Islet of Langerhans (tissue), 1 donor: Measurements from ENCODE around the gene HMG20B.
"Not testable (repeated sequence)": the region's sequence is repeated elsewhere in the genome, so short reads cannot be mapped to it uniquely, and the experiment has no call there.

ENCODE experiments used
- FAIRE-seq: peaks from one replicate; lab custom pipeline; 2011; peaks lifted over from hg19 to GRCh38; lab: Jason Lieb, UNC

The HMG20B gene

DNA sequence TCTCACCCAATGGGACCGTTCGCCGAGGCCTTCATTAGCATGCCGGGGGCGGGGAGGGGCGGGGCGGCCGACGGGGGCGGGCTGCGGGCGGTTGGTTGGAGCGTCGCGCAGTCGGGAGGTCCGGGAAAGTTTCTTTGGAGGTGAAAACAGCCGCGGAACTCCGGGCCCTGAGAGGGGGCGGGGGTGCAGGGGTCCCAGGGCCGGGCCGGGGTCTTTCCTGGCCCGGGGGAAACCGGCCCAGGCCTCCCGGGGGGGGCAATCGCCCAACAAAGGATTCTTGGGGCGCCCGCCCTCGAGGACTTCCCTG is at the start of gene HMG20B:
Gene HMG20B, plus strand, starts transcription at position 90 of the 307 bp plus-strand sequence. CDS start 366 bp downstream, outside the sequence.
- no peak for FAIRE-seq

DNA sequence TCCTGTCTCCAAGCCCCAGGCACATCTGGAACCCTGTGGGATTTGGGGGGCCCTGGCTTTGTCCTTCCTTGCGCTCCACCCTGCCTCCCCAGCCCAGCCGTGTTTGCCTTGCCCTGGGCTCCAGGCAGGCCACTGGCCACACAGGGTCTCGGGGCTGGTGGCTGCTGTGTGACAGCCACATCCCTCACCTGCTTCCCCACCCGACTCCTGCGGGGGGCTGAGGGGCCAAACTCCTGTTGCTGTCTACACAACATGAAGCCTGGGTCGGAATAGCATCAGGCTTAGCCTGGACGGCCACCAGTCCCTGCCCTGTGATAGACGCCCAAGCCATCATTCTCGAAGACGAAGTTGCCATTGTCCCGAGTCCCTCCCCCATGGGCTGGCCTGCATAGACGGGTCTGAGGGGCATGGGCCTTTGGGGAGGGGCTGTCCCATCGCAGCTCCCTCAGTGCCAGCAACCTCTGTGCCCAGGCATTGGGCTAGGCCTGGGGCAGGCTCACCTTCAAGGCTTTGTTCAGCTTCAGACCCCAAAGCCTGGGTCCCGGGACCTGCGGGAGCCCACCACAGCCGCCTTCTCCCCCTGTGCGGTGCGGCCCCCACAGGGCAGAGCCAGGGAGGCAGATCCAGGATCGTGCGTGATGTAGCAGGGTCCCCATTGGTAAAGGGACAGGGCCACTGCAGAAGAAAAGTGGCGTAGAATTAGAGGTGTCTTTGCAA is 49.2 kb upstream of the HMG20B start:
- no peak for FAIRE-seq

DNA sequence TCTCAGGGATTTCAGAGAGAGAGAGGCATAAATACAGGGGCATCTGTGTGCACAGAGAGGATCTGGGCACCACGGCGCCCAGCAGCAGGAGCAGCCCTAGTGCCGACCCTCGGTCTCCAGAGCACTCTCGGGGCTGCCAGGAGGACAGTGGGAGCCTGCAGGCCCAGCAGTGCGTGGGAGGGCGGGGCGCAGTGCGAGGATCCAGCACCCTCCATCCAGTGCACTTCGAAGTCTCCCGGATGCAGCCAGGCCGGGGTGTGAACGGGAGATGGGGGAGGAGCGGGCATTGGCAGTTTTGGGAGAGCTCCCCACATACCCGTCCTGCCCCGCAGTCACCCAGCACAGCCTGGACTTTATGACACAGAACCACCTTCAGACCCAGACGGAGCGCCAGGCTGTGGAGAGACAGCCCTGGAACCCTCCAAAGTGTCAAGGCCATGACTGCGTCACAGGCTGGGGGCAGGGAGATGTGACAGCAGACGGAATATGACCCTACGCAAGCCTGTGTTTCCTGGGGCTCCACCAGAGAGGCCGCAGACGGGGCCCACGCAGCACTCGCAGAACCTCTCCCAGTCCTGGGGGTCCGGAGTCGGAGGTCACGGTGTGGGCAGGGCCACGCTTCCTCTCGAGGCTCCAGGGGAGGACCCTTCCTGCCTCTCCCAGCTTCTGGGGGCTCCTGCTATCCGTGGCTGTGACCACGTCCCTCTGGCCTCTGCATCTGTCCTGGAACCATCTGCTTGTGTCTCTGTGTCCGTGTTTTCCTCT is 48.5 kb upstream of the HMG20B start:
- FAIRE-seq = no peak

DNA sequence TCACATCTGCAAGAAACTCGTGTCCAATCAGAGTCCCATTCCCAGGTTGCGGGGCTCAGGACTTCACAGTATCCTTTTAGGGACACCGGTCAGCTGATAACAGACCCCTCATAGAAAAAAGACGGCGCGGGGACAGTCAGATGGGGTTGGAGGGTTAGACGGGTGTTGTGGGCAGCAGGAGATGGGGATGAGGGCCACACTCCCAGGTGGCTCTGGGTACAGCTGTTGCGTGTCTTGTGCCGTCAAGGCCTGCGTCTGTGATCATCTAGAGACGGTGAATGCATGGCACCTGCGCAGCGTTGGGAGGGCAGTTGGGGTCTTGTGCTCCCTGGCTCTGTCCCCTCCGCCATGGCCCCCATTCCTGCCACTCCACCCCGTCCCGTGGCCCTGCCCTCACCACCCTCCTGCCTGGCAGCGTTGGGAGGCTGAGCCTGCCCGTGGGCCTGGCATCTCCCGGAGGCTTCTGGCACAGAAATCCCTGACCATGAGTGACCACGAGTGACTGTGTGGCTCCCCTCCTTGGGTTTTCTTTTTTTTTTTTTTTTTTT is 47.8 kb upstream of the HMG20B start:
- FAIRE-seq = no peak

DNA sequence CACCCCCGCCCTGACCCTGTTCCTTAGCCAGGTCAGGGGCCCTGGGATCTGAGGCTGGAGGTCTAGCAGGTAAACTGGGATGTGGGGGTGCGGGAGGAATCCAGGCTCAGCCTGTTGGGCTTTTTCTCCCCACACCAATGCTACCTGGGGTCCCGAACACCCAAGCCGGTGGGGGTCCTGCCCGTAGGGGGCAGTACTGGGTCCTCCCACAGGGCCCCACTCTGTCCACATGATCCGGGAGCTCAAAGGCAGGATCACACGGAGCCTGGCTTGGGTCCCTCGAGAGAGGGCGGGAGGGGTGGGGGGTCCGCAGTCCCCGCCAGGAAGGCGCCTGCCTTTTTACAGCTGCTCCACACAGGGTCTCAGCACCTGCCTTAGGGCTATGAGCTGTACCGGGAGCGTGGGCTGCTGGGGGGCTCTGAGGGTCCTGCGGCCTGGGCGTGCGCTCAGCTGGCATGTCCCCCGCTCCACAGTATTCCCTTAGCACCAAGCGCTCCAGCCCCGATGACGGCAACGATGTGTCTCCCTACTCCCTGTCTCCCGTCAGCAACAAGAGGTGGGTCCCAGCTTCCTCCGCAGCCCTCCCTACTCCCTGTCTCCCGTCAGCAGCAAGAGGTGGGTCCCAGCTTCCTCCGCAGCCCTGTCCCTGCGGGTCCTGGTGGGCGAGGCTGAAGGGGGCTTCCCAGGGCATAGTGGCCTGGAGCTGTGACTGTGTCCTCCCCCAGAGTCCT is 46.1 kb upstream of the HMG20B start:
- no peak for FAIRE-seq

DNA sequence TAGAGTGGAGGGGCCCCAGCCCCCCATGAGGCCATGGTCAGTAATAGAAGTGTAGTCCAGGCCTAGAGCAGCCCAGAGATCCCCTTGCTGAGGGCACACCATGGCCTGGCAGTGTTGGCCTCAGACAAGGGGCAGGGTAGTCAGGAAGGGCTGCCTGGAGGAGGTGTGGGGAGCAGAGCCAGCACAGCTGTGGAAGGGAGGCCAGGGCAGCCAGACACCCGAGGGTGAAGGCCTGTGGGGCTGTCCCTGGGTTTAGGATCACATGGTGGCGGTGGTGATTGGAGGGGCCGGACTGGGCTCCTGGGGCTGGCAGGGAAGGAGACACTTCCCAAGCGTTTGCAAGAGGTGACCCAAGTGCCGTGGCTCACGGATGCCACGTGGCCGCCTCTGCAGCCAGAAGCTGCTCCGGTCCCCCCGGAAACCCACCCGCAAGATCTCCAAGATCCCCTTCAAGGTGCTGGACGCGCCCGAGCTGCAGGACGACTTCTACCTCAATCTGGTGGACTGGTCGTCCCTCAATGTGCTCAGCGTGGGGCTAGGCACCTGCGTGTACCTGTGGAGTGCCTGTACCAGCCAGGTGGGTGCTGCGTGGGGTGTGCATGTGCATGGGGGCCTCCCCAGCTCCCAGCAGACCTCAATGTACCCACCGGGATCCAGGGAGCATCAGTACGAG is 45.4 kb upstream of the HMG20B start:
- no peak for FAIRE-seq

DNA sequence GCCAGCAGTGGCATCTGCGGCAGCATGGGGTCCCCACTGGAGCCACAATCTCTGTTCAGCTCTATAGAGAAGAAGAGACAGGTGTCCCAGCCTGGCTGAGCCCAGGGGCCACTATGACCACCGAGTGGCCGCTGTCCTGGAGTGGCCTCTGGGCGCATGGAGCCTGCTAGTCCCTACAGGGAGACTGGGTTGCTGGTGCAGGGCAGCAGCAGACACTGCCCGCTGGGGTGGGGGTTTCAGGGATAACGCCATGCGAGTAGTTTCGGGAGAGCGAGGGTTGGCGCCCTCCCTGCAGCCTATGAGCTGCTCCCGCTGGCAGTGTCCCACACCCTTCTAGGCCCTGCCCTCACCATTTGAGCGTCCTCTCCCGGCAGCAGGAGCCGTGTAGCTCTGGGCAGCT is 44.7 kb upstream of the HMG20B start:
- FAIRE-seq = no peak

DNA sequence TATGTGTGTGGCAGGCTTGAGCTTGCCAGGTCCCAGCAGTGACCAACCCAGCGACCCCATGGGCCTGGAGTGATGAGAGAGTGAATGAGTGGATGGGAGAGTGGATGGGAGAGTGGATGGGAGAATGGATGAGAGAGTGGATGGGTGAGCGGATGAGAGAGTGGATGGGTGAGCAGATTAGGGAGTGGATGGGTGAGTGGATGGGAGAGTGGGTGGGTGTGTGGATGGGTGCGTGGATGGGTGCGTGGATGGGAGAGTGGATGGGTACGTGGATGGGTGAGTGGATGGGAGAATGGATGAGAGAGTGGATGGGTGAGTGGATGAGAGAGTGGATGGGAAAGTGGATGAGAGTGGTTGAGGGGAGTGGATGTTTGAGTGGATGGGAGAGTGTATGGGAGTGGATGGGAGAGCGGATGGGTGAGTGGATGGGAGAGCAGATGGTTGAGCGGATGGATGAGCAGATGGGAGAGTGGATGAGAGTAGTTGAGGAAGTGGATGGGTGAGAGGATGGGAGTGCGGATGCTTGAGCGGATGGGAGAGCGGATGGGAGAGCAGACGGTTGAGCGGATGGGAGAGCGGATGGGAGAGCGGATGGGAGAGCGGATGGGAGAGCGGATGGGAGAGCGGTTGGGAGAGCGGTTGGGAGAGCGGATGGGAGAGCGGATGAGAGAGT is 44.1 kb upstream of the HMG20B start:
- no peak for FAIRE-seq

DNA sequence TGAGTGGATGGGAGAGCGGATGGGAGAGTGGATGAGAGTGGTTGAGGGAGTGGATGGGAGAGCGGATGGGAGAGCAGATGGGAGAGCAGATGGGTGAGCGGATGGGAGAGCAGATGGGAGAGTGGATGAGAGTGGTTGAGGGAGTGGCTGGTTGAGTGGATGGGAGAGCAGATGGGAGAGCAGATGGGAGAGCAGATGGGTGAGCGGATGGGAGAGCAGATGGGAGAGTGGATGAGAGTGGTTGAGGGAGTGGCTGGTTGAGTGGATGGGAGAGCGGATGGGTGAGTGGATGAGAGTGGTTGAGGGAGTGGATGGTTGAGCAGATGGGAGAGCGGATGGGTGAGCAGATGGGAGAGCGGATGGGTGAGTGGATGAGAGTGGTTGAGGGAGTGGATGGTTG is 43.4 kb upstream of the HMG20B start:
- FAIRE-seq = not testable (repeated sequence)

DNA sequence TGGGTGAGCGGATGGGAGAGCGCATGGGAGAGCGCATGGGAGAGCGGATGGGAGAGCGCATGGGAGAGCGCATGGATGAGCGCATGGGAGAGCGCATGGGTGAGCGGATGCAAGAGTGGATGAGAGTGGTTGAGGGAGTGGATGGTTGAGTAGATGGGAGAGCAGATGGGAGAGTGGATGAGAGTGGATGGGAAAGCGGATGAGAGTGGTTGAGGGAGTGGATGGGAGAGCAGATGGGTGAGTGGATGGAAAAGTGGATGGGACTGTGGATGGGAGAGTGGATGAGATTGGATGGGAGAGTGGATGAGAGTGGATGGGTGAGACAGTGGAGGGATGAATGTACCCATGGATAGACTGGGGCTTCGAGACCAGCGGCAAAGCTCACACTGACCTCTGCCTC is 42.4 kb upstream of the HMG20B start:
- no peak for FAIRE-seq

DNA sequence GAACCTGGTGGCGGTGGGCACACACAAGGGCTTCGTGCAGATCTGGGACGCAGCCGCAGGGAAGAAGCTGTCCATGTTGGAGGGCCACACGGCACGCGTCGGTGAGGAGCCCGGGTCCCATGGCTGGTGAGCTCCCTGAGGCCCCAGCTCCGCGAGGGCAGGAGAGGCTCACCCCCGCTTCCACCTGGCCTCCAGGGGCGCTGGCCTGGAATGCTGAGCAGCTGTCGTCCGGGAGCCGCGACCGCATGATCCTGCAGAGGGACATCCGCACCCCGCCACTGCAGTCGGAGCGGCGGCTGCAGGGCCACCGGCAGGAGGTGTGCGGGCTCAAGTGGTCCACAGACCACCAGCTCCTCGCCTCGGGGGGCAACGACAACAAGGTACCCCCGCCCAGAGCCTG is 41.0 kb upstream of the HMG20B start:
- no peak for FAIRE-seq

DNA sequence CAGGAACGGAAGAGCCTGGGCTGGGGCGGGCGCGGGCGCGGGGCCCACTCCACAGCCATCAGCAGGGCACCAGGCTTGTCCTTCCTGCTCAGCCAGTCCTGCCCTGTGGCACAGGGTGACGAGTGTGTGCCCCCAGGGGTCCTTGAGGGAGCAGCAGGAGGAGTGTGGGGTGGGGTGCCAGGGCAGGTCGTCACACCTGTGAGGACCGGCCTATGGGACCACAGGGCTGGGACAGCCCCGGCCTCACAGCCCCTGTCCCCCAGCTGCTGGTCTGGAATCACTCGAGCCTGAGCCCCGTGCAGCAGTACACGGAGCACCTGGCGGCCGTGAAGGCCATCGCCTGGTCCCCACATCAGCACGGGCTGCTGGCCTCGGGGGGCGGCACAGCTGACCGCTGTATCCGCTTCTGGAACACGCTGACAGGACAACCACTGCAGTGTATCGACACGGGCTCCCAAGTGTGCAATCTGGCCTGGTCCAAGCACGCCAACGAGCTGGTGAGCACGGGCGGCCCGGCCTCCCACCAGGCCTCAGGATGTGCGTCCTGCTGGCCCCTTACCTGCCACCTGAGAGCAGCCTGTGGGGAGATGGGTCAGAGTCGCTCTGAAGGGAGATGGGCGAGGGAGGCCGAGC is 40.5 kb upstream of the HMG20B start:
- FAIRE-seq = no peak

DNA sequence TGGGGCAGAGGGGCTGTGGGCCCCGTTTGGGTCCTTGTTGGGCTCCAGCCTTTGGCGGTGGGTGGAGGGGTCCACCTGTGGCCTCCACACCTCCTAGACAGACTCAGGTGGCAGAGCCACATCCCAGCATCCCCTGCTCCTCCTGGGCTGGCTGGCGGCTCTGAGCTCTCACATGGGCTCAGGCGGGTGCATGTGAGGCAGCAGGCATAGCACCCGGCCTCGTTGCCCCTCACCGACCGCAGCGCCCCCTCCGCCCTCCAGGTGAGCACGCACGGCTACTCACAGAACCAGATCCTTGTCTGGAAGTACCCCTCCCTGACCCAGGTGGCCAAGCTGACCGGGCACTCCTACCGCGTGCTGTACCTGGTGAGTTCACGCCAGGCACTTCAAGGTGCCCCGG is 39.7 kb upstream of the HMG20B start:
- FAIRE-seq = no peak

DNA sequence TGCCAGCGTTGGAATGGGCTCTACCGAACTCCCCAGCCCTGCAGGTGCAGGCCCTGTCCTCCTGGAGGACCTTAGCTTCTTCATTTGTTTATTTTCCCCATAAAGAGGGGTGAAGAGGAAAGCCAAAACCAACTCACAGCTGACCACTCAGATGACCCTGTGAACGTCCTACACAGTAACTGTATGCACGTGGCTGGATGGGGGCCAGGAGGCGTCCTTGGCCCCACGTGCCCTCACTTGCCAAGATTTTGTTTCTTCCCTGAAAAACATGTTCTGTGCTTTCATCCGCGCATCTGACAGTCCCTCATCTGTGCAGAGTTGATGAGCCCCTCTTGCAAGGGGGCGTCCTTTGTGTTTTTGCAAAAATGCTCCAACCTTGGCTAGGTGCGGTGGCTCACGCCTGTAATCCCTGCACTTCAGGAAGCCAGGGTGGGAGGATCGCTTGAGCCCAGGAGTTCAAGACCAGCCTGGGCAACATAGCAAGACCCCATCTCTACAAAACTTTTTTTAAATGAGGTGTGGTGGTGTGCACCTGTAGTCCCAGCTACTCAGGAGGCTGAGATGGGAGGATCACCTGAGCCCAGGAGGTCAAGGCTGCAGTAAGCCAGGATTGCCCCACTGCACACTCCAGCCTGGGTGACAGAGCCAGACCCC is 39.1 kb upstream of the HMG20B start:
- no peak for FAIRE-seq

DNA sequence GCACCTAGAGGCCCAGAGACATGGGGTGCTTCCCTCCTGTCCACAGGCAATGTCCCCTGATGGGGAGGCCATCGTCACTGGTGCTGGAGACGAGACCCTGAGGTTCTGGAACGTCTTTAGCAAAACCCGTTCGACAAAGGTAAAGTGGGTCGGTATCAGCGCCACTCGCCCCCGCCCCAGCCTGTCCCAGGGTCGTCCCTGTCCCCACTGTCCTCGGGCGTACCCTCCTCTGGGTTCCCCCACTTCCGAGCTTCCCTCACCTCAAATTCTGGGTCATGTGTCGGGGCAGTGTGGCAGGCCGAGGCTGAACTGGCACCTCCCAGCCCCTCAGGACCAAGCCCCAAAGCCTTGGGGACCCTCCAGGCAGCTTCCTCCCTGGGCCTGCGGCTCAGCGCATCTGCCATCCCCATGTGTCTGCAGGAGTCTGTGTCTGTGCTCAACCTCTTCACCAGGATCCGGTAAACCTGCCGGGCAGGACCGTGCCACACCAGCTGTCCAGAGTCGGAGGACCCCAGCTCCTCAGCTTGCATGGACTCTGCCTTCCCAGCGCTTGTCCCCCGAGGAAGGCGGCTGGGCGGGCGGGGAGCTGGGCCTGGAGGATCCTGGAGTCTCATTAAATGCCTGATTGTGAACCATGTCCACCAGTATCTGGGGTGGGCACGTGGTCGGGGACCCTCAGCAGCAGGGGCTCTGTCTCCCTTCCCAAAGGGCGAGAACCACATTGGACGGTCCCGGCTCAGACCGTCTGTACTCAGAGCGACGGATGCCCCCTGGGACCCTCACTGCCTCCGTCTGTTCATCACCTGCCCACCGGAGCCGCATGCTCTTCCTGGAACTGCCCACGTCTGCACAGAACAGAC is 38.1 kb upstream of the HMG20B start:
- FAIRE-seq = no peak

DNA sequence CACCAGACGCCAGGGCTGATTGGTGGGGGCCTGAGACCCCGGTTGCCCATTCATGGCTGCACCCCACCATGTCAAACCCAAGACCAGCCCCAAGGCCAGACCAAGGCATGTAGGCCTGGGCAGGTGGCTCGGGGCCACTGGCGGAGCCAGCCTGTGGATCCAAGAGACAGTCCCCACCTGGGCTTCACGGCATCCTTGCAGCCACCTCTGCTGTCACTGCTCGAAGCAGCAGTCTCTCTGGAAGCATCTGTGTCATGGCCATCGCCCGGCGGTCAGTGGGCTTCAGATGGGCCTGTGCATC is 37.6 kb upstream of the HMG20B start:
- FAIRE-seq = no peak

DNA sequence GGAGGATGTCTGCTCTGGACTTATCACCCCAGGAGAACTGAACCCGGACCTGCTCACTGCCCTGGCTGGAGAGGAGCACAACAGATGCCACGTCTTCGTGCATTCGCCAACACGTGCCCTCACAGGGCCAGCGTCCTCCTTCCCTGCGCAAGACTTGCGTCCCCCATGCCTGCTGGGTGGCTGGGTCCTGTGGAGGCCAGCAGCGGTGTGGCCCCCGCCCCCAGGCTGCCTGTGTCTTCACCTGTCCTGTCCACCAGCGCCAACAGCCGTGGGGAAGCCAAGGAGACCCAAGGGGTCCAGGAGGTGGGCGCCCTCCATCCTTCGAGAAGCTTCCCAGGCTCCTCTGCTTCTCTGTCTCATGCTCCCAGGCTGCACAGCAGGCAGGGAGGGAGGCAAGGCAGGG is 37.2 kb upstream of the HMG20B start:
- FAIRE-seq = no peak

DNA sequence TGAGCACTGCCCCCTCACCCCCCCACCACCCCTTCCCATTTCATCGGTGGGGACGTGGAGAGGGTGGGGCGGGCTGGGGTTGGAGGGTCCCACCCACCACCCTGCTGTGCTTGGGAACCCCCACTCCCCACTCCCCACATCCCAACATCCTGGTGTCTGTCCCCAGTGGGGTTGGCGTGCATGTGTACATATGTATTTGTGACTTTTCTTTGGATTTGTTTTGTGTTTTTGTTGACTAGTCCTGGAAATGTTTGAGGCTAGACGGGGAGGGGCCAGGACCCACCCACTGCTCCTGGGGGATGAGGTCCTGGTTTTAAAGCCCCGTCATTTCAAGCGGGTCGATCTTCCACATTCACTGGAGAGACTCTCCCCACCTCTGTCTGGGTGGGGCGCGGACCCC is 36.8 kb upstream of the HMG20B start:
- FAIRE-seq = no peak

DNA sequence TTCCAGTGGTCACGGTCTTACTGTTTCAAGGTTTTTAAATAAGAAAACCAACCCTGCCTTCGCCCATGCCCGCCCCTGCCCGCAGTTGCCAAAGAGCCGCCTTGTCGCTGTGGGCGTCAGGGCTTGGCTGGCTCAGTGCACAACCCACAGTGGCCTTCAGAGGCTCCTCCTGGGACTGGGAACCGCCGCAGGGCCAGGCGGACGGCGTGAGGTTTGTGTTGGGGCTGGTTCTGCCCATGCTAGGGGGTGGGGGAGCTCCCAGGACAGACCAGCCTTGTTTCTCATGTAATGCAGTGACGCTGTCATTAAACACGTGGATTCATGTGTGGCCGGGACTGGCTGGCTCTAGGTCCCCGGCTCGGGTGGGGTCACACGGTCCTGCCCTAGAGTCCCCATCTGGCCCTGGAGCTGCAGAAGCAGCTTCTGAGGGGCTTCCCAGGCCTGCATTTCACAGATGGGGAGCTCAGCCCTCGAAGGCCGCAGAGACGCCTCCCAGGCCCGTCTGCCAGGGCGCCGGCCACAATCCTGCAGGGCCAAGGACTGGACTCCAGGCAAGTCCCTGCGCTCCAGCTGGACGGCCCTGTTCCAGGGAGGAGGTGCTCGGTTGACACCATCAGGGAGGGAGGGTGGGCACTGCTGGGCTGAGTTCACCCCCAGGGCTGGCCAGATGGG is 36.2 kb upstream of the HMG20B start:
- no peak for FAIRE-seq

DNA sequence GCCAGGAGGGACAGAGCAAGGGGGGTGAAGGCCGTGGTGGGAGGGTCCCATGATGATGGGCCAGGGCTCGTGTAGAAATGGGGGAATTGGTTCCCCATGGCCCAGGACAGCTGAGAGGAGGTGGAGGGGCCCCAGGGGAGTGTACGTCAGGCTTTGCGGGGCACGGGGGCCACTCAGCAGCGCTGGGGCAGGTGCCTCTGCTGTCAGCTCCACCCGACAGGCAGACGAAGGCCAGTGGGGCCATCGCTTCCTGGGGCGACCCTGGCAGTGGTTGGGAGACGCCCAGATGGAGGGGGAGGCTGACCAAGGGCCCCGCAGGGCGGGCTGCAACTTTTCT is 35.7 kb upstream of the HMG20B start:
- FAIRE-seq = no peak
